SW480 (cell line): ENCODE measurements around the gene MST1.

Experiments
- DNase-seq: peaks from one replicate; pipeline ENCODE4 v3.0.0-alpha.2; 2016; ENCODE audit warnings: low spot score

MST1 gene

DNA sequence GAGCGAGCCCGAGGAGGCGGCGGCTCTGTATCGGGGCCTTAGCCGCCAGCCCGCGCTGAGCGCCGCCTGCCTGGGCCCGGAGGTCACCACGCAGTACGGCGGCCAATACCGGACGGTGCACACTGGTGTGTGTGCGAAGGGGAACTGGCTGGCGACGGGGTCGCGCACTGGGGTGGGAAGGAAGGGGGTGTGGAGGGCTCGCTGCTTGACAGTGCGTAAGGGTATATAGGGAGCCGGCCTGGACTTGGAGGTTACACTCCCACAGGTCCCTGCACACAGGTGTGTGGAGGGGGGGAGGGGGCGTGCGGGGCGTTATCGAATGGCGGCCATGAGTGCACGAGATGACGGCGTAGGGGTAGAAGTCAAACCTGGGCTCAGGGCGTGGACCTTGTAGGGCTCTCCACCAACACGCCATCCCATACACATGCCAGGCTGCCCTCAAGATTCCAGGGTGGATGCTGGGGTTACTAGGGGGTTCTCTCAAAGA is 14.7 kb downstream of the MST1 start:
- no peak for DNase-seq

DNA sequence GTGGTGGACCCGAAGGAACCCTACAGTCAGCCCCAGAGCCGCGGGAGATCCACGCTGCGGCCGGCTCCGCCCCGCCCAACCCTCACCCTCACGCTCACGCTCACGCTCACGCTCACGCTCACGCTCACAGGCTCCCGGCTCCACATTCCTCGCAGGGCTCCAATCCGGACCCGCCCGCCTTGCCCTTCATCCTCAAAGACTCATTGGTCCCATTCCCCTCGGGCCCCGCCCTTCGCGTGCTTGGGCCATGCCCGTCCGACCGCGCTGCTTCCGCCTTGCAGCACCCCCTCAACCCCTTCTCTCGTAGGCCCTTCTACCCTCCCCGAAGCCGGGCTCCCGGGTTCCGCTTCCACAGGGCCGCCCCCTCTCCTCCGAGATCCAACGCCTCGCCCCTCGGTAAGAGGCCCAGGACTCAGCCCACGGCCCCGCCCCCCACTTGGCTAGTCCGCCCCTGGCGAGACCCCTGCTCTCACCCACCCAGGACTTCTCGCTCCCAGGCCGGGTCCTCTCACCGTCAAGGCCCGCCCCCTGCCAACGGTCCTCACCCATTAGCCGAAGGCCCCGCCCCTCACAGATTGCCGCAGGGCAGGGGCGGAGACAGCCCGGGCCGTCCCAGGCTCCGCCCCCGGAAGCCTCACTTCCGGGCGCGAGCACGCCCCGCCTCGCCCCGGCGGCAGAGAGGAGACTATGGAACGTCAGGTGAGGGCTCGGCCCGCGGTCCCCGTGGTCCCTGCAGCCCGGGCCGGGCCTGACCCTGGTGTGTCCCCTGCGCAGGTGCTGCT is 15.4 kb downstream of the MST1 start, which contains the start of gene APEH:
TSS of gene APEH (plus strand) at position 637 of the 782 bp plus-strand sequence. CDS start at position 688, 51 bp downstream.
- peak; percentile 99 for DNase-seq

DNA sequence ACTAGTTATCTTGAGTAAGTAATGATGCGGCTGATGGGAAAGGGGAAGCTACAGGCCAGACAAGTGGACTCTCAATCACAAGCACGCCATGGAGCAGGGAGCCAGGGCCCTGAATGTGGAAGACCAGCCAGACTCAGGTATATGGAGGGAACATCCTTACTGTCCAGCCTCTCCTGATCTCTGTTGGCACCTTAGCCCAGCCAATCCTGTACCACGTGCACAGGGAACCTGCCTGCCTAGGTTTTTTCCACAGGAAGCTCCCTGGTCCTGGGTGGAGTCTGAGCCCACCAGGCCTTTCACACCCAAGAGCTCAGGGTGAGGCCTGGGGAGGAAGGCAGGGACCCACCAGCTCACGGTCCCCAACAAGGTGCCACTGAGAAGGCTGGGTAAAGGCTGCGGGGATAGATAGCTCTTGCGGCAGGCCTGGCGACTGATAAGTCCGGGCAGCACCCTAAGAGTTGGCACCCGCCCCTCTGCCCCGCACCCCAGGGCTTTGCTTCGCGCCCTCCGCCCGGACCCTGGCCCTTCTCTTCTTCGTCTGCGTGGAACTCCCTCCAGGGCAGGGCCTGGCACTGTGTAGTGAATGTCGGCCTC is 16.1 kb downstream of the MST1 start:
- DNase-seq = peak; percentile 79

DNA sequence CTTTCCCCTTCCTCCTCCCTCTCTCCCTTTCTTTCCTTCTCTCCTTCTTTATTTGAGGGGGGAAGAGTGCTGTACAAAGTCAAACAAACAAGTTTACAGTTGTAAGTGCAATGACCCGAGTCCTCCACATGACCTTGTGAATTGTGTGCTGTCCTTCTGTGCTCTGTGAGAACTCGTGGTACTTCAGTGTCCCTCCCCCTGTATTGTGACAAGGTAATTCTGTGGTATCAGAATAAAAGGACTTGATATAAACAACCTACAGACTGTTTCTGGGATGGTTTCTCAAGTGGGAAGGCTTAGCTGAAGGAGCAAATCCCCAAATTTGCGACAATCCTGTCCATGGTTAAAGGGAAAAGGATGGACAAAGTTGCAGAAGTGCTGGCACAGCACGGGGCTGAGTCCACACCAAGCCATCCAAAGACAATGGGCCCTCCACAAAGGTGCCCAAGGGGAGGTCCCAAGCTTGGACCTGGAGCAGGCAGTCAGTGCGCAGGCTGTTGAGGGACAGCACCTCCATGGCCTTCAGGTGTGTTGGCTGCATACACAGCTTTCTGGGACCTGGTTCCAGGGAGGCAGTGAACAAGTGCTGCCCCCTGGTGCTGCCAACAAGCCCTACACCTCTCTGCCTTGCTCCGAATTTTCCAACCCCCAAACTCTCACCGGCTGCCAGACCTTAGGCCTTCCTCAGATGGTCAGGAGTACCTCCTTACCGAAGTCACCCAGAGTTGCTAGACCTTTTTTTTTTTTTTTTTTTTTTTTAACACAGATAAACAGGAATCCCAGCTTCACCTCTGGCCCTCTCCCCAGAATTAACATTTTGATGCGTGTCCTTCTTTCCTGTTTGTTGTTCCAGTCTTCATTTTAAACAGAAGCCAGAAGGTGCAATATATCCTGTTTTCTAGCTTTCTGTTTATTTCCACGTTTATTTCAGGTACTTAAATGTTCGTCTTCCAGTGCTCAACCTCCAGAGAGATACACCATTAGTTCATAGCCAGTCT is 17.7 kb downstream of the MST1 start:
- peak; percentile 75 for DNase-seq

DNA sequence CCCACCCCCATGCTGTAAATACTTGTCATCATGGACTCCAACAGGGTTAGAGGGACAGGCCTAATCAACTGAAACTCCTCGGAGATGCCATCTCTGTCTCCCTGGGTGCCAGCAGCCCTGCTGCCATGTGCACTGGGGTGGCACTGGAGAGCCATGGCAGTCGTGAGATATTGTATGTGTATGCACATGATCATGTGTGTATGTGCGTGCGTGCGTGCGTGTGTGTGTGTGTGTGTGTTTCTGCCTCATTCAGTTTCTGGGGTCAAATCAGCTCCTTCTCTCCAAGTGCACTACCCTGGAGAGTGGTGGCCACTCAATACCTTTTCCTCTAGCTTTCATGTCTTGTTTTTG is 18.4 kb downstream of the MST1 start:
- no peak for DNase-seq

DNA sequence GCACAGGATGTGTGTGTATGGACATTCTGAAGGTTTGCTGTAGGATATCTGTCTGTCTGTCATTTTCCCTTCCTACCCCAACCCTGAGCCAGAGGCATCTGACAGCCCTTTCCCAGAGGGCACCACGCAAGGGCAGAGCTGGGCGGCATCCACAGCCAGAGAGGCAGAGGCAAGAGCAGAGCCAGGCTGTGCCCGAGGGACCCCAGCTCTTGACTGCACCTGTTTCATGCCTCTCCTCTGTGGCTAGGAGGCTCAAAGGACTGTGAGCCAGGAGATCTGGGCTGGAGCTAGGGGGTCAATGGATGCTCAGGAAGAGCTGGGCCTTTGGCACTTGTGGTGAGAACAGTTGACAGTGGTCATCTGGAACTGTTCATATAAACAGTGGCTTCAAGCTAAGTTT is 19.9 kb downstream of the MST1 start:
- no peak for DNase-seq

DNA sequence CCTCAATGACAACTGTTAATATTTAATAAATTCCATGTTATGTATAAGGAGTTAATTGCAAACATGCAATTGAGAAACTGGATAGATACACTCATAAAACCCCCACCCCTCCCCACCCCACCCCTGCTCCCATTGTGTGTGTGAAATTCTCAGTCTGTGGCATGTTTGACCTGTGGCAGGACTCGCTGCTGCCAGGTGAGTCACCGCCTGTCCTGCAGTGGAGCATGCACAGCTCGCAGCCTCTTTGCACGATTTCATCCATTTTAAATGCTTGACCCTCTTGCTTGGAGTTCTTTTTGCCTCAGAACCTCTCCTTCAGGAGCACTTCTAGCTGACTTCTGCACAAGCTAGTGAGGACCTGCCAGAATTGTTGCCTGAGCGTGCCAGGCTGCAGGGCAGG is 20.4 kb downstream of the MST1 start:
- peak; percentile 54 for DNase-seq

DNA sequence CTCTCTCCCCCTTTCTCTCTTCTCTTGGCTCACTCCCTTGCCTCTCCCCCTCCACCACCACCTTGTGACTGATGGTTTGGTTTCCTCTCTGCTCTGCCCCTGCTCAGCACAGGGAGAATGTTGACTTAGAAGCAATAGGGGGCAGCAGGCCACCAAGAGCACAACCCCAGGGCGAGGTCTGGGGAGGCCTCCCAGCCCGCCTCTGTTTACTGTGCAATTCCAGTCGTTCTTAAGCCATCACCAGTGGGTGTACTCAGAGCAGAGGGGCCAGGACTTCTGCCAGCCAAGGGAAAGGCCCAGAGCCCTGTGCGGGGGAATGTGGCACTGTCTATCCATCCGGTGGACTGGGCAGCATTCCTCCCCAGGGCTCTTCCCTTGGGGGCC is 20.9 kb downstream of the MST1 start:
- DNase-seq = peak; percentile 25

DNA sequence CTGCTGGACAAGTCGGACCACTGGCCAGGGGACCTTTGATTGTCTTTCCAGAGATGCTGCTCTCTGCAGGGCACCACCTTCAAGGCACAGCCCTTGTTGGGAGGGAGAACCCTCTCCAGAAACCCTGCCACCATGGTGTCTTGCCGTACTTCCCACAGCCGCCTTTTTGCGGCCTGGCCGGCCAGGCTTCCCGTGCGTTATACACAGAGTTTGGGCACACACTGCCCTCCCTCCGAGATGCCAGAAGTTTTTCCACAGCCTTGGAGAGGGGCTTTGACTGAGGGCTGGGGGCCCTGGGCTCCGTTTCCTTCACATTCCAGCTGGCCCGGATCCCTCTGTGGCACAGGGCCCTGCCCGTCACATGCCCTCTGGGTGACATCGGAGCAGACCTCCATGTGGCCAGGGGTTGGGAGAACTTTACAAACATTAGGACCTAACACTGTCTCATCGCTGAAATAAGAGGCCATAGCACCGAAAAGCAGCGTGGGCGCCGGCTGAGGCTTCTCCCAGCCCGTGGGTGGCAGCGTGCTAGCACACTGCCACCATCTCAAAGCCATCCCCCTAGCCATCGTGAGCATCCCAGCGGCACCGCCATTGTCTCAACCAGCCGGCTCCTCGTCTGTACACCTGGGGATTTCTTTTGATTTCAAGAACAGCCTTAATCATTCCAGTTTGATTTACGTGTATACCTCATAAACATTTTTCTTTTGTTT is 21.4 kb downstream of the MST1 start:
- DNase-seq = no peak

DNA sequence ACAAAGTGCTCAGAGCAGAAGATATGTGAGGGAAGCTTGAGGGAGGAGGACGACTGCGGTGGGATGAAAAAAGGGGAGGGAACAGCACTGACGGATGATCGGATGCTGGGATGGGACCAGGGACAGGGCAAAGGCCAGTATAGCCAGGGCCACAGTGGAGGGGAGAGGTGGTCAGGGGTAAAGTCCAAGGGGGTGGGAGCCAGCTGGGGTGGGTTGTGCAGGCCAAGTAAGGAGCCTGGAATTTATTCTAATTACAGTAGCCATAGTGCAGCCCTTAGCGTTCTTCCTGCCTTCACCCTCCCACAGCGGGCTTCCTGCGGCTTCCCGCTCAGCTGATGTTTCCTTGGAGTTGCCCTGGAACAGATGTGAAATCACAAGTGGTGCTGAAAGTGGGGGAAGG is 22.7 kb downstream of the MST1 start:
- DNase-seq = no peak

DNA sequence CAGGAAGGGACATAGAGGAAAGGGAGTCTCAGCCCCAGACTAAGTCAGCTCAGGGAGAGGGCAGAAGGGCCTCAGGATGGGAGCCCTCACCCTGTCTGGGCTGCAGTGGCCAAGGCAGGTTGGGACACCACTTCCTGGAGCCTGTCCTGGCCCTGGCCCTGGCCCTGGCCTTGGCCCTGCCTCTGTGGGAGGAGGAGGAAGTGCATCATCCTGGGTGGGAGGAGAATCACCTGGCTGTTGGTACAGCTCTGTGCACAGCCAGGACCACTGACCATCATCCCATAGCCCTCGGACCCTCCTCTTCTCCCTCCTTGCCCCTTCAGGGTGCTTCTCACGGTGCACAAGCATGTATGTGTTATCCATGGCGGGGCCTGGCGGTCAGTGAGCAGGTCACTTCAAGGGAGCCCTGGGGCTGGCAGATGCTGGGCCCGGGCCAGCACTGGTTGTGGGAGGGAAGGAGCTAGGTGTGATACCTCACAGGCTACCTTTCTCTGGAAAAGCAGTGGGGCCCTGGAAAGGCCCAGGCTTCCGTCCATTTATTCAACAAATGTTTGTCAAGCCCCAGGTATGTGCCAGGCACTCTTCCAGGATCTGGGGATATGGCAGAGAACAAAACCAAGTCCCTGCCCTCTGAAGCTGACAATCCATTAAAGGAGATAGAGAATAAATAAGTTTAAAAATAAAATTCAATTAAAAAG is 23.3 kb downstream of the MST1 start:
- no peak for DNase-seq

DNA sequence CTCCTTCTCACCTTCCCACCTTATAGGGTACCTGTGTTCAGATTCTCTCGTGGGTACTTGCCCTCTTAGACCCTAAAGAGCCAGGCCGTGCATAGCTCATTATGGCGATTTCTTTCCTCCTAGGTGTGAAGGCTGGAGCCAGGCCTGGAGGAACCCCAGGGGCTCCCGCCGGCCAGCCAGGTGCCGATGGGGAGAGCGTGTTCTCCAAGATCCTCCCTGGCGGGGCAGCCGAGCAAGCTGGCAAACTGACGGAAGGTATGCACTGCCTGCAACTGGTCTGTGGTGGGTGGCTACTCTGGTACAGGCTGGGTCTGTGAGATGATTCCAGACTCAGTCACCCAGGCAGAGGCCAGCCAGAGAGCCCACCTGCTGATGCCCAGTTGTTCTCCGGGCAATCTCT is 25.0 kb downstream of the MST1 start:
- DNase-seq = no peak

DNA sequence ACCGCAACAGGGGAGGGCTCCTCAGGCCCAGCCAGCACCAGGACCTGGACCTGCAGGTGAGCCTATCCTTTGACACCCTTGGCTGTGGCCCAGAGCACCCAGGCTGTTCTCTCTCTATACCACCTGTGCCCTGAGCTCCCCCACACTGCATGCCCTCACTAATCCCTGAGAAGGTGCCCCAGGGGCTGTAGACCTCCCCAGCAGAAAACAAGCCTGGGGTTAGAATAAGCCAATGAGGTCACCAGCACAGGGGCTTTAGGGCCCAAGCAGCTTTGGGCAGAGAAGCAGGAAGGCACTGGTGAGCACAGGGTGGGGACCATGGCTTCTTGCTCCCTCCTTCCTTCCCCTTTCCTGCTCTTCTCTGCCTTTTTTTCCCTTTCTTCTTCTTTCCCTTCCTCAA is 25.4 kb downstream of the MST1 start:
- no peak for DNase-seq

DNA sequence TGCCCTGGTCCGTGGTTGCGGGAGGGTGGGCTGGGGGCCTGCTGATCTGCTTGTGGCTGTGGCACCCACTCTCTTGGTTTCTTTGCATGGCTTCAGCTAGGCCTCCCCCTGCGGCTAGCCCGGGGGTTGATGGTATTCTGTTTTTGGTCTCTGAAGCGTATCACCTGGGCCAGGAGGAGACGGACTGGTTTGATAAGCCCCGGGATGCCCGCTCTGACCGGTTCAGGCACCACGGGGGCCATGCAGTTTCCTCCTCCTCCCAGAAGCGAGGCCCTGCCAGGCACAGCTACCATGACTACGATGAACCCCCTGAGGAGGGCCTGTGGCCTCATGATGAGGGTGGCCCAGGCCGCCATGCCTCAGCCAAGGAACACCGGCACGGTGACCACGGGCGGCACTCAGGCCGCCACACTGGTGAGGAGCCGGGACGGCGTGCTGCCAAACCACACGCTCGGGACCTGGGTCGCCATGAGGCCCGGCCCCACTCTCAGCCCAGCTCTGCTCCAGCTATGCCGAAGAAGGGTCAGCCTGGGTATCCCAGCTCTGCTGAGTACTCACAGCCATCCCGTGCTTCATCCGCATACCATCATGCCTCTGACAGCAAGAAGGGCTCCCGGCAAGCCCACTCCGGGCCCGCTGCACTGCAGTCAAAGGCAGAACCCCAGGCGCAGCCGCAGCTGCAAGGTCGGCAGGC is 26.4 kb downstream of the MST1 start:
- no peak for DNase-seq

DNA sequence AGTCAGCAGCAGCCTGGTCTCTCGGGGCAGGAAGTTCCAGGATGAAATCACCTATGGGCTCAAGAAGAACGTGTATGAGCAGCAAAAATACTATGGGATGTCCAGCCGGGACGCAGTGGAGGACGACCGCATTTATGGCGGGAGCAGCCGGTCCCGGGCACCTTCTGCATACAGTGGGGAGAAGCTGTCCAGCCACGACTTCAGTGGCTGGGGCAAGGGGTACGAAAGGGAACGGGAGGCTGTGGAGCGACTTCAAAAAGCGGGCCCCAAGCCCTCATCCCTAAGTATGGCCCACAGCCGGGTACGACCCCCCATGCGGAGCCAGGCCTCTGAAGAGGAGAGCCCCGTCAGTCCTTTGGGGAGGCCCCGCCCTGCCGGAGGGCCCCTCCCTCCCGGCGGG is 27.3 kb downstream of the MST1 start:
- DNase-seq = no peak

DNA sequence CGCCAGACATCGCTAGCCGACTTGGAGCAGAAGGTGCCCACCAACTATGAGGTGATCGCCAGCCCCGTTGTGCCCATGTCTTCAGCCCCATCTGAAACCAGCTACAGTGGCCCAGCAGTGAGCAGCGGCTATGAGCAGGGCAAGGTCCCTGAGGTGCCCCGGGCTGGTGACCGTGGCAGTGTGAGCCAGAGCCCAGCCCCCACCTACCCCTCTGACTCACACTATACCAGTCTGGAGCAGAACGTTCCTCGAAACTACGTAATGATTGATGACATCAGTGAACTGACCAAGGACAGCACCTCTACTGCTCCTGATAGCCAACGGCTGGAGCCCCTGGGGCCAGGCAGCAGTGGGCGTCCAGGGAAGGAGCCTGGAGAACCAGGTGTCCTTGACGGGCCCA is 28.0 kb downstream of the MST1 start:
- DNase-seq = no peak

DNA sequence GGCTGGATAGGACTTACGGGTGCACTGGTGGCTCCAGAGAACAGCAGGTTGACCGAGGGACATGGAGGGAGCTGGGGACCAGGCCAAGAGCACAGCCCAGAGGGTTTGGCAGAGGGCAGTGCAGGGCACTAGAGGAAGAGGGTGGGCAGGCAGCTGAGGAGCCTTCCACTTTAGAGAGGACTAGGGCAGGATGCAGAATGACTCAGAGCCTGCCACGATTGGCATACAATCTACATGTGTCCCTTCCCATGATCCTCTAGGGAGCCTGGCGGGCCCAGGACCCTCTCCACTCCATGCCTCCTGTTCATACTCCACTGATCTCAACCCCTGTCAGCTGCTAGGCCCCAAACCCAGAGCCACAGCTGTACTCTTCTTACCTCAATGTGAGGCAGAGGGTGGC is 29.5 kb downstream of the MST1 start:
- no peak for DNase-seq

DNA sequence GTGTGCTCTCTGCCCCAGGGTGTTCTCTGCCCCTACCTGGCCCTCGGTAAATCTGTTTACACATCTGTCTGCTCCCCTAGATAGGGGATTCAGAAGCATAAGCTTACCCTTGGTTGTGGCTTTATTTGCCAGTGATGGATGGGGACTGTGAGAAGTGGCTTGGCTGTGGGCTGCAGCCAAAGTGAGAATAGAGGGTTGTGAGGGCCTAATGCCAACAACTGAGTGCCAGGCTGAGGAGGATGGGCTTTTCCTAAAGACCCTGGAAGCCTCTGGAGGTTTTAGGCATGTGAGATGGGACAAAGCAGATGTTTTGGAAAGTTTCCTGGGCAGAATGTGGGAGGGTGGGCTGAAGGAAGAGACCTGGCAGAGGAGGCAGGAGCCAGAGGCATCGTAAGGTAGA is 30.6 kb downstream of the MST1 start:
- DNase-seq = no peak

DNA sequence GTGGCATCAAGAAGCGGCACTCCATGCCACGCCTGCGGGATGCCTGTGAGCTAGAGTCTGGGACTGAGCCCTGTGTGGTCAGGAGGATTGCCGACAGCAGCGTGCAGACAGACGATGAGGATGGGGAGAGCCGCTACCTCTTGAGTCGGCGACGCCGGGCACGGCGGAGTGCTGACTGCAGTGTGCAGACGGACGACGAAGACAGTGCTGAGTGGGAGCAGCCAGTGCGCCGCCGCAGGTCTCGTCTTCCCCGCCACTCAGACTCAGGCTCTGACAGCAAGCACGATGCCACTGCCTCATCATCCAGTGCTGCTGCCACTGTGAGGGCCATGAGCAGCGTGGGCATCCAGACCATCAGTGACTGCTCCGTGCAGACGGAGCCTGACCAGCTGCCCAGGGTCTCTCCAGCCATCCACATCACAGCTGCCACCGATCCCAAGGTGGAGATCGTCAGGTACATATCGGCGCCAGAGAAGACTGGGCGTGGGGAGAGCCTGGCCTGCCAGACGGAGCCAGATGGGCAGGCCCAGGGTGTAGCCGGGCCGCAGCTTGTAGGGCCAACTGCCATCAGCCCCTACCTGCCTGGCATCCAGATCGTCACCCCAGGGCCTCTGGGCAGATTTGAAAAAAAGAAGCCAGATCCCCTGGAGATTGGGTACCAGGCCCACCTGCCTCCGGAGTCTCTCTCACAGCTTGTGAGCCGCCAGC is 31.9 kb downstream of the MST1 start:
- DNase-seq = no peak

DNA sequence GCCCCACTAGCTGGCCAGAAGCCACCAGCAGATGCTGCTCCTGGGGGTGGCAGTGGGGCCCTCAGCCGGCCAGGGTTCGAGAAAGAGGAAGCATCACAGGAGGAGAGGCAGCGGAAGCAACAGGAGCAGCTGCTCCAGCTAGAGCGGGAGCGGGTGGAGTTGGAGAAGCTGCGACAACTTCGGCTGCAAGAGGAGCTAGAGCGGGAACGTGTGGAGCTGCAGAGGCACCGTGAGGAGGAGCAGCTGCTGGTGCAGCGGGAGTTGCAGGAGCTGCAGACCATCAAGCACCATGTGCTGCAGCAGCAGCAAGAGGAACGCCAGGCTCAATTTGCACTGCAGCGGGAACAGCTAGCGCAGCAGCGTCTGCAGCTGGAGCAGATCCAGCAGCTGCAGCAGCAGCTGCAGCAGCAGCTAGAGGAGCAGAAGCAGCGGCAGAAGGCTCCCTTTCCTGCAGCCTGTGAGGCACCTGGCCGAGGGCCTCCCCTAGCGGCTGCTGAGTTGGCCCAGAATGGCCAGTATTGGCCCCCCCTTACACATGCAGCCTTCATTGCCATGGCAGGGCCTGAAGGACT is 32.6 kb downstream of the MST1 start:
- DNase-seq = no peak
